Stimulated activated CD4-positive, alpha-beta T cell treated with anti-CD3 and anti-CD28 coated beads, Interleukin-12 subunit alpha, Interleukin-12 subunit beta, amount 100 ng/mL, for 48 hours (primary cell): ENCODE results near the gene ZG16.
A peak's percentile ranks its signal among the peaks of the same experiment; 100 is the strongest.
"Not testable (repeated sequence)": the region's sequence is repeated elsewhere in the genome, so short reads cannot be mapped to it uniquely, and the experiment has no call there.

Source experiments
- DNase-seq, 3 donors: peaks; one replicate each; pipeline ENCODE4 v3.0.0-alpha.2; 2020; ENCODE audit warnings: low read depth in 2 of 3, low spot score in 1 of 3

Gene ZG16

DNA sequence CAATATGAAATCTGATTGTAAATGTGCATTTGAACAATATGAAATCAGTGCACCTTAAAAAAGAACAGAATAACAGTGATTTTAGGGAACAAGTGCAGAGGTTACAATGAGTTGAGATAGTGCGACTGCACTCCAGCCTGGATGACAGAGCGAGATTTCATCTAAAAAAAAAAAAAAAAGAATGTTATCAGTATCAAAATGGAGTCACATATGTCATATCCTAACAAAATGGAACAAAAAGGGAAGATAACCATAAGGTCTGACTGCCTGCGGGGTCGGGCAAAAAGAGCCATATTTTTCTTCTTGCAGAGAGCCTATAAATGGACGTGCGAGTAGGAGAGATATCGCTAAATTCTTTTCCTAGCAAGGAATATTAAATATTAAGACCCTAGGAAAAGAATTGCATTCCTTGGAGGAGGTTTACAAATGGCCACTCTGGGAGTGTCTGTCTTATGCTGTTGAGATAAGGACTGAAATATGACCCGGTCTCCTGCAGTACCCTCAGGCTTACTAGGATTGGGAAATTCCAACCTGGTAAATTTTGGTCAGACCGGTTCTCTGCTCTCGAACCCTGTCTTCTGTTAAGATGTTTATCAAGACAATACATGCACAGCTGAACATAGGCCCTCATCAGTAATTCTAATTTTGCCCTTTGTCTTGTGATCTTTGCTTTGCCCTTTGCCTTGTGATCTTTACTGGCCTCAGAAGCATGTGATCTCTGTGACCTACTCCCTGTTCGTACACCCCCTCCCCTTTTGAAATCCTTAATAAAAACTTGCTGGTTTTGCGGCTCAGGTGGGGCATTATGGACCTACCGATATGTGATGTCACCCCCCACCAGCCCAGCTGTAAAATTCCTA, 5.3 kb downstream of the ZG16 start:
- not testable (repeated sequence) for DNase-seq

DNA sequence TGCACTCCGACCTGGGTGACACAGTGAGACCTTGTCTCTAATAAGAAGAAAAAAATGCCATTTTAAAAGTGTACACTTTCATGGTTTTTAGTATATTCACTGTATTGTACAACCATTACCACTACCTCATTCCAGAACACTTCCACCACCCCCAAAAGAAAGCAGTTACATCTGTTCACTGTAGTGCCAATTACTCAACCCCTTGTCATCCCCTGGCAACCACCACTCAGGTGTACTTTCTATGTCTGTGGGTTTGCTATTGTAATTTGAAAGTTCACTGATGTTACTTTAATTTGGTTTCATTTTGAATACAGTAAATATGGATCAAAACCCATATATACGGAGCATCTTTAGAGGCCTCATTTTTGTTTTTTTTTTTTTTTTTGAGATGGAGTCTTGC, 6.1 kb downstream of the ZG16 start:
- no peak for DNase-seq

DNA sequence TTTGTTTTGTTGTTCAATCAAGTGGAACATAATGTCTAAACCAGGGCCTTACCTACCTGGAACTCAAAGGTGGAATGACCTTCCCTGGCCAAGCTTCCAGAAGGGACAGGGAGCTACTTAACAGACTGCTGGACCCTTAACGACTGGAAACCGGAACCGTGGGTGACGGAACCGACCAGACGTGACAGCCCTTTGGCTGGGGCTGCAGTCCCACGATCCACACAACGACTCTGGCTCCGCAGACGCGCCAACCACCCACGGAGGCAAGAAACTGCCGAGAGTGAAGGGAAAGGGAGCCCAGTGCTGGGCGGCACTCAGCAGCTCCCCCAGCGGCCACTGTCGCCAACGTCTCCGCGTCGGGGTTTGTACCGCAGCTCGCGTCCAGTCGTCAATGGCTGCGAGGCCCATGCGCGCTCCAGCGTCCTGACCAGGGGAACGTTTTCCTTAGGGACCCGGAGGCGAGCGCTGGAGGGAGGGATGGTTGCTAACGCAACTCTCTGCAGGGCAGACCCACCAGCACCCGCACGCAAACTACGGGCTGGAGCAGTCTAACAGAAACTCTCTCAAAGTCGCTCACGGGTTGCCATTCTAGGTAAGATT, 6.9 kb downstream of the ZG16 start:
- DNase-seq, result peak; percentile 65 to 76 (median 75)

DNA sequence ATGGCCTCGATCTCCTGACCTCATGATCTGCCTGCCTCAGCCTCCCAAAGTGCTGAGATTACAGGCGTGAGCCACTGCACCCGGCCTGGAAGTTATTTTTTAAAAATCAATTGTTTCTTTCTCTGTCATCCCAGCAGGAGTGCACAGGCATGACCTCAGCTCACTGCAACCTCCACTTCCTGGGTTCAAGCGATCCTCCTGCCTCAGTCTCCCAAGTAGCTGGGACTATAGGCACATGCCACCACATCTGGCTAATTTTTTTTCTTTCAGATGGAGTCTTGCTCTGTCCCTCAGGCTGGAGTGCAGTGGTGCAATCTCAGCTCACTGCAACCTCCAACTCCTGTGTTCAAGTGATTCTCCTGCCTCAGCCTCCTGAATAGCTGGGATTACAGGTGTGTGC, 9.1 kb downstream of the ZG16 start:
- DNase-seq, result not testable (repeated sequence)

DNA sequence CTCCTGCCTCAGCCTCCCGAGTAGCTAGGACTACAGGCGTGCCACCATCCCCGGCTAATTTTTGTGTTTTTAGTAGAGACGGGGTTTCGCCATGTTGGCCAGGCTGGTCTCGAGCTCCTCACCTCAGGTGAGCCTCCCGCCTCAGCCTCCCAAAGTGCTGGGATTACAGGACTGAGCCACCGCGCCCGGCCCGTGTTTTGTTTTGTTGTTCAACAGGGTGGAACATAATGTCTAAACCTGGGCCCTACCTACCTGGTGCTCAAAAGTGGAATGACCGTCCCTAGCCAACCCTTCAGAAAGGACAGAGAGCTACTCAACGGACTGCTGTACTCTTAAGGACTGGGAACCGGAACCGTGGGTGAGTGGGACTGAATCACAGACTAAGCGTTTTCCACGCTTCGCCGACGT, 11.7 kb downstream of the ZG16 start:
- no peak for DNase-seq

DNA sequence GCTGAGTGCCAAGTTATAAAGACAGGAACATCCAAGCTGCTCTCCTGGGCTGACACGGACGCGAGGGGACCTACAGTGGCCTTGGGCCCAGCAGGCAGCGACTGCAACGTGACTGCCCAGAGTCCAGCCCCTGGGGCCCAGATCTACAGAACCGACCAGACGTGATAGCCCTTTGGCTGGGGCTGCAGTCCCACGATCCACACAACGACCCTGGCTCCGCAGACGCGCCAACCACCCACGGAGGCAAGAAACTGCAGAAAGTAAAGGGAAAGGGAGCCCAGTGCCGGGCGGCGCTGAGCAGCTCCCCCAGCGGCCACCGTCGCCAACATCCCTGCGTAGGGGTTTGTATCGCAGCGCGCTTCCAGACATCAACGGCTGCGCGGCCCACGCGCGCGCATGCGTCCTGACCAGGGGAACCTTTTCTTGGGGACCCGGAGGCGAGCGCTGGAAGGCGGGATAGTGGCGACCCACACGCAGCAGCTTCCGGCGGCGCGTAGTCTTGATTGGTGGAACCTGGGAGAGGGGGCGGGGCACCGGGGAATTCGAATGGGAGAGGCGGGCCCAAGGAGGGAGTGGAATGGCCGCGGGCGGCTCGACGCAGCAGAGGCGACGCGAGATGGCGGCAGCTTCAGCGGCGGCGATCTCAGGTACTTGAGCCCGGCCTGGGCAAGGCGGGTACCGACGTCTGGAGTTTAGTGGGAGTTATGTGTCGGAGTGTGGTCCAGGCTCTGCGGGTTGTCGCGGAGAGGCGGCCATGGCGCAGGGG, 12.3 kb downstream of the ZG16 start, which contains the start of gene KIF22:
Gene KIF22, plus strand, starts transcription at position 569 of the 766 bp plus-strand sequence. Its CDS starts 9 bp downstream, at position 578.
- DNase-seq, result peak; percentile 100

DNA sequence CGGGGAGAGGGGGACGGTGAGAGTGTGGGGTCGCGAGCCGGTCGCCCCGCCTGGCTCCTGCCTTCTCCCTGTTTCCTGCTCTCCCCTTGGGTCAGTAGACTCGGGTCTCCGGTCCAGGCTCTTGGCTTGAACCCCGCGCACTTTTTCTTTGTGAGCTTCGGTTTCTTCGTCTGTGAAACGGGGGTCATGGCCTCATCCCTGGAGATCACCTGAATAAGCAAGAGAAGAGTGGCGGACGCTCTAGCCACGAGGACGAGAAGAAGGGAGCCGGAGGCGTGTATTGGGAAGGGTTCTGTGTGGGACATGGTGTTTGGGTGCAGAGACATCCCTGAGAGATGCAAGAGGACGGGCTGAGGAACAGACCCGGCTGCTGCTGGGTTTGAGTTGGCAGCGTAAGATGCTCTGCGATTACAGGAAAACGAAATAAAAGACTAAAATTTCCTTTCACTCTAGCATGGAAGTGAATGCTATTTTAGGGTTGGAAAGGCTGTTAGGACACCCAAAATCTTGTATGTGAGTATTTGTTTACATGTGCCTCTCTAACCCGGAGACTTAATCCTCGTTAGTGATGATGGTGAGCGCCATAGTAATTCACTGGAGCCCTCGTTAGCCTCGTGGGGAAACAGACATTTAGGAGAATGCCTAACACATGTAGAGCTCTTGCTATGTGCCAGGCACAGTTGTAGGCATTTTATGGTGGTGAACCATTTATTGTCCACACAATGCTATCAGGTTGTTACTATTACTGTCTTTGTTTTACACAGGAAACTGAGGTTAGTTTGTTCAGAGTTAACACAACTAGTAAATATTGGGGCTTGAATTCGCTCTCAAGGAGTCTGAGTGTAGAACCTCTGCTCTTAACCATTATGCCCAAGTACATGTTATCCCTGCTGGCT, 13.1 kb downstream of the ZG16 start:
- DNase-seq, result no peak

DNA sequence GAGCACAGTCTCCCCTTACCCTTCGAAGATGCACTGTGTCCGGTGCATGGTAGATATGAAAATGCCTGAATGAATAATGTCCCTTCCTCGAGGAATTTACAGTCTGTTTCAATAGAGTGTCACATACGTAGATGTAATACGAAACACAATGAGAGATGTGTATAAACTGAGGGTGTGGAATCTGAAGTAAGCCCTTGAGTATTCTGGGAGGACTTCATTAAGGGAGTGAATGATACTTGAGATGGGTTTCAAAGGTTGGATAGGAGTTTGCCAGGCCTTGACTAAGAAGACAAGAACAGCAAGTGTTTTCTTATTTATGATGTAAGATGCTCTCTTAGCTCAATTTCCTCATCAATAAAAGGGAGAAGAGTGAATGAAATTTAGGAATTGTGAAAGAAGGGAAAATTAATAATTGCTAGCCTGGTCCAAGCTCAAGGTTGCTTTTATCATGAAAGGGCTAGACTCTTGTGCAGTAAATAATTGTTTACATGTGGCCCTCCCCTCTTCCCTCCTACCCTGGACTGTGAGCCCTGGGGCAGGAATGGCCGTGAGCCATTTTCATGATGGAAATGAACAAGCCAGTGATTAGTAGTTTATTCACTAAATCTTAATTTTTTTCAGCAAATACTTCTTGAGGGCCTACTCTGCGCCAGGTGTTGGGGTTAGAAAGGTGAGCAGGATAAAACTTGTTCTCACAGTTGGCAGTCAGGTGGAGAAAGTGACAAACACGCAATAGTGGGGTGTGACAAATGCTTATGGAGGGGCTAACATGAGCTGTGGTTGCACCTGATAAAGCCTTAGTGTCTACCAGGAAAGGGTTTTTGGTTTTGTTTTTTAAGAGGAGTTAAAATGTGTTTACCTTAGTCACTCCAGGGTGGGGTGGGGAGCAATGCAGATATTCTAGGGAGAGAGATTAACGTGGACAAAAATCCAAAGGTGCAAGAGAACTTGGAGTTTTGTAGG, 14.1 kb downstream of the ZG16 start:
- DNase-seq, result no peak

DNA sequence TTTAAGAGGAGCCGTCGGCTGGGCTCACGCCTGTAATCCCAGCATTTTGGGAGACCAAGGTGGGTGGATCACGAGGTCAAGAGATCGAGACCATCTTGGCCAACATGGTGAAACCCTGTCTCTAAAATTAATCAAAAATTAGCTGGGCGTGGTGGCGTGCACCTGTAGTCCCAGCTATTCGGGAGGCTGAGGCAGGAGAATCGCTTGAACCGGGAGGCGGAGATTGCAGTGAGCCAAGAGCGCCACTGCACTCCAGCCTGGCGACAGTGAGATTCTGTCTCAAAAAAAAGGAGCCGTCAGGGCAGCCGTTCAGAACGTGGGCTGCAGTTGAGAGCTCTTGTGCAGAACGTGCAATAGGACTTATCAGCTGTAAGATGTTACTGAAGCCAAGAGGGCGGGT, 15.1 kb downstream of the ZG16 start:
- DNase-seq, result not testable (repeated sequence)

DNA sequence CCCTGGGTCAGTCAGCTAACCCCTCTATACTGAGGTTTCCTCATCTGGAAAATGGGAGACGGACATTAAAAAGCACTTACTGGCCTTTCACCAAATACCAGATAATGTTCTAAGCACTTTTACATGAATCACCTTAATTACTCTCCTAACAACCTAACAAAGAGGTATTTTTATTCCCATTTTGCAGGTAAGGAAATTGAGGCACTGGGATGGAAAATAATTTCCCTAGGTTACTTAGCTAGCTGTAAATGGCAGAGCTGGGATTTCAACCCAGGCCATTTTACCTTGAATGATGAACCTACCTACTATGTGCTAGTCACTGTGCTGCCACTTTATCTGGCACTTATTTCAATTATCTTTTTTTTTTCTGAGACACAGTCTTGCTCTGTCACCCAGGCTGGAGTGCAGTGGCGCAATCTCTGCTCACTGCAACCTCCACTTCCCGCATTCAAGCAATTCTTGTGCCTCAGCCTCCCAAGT, 16.2 kb downstream of the ZG16 start:
- no peak for DNase-seq

DNA sequence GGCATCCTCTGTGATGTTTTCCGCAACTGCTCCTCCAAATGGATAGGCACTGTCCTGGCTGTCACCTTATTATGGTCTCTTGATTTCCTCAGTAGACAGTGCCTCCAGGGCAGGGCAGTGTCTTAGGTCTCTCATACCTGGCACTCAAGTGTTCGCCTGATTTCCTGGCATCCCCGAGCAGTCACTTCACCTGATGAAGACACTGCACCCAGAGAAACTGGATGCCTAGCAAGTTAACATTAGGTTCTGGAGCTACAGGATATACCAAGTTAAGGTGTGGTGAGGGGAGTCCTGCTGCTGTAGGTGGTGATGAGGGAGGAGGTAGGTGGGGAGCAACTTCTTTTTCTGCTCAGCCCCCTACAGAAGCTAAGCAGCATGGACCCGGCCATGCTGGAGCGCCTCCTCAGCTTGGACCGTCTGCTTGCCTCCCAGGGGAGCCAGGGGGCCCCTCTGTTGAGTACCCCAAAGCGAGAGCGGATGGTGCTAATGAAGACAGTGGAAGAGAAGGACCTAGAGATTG, 24.4 kb downstream of the ZG16 start:
- no peak for DNase-seq

DNA sequence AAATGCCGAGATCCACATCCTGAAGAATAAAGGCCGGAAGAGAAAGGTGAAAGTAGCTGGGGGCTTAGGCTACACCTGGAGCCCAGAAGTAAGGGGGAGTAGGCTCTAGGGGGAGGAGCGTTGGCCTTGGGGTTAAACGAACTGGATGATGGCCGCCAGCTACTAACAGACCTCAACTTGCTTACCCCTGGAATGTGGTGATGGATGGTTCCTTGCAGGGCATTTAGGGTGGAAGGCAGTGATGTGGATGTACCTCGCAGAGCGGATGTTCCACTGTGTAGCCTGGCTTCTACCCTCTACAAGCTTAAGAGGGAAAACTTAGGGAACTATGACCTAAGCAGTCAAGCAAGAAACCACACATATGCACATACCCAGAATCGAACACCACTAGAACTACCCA, 26.0 kb downstream of the ZG16 start:
- no peak for DNase-seq

DNA sequence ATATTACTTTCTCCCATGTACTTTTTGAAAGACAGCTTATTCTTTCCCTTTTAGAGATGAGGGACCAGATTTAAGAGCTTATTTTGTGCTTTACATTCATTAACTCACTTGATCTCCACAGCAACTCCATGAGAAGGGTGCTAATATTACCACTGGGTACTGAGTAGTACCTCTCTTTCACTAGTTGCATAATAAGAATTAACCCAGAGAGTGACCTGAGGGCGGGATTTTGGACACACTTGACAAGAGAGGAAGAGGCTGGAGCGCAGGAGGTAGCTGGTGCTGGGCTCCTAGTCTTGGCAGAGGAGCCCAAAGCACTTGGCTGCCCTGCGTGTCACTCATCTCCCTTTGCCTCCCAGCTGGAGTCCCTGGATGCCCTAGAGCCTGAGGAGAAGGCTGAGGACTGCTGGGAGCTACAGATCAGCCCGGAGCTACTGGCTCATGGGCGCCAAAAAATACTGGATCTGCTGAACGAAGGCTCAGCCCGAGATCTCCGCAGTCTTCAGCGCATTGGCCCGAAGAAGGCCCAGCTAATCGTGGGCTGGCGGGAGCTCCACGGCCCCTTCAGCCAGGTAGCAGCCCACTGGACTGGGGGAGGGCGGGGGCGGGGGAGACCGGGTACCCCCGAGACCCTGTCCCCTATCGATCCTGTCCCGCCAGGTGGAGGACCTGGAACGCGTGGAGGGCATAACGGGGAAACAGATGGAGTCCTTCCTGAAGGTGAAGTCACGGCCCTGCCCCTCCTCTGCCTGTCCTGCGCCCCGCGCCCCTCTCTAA, 26.6 kb downstream of the ZG16 start:
- no peak for DNase-seq

DNA sequence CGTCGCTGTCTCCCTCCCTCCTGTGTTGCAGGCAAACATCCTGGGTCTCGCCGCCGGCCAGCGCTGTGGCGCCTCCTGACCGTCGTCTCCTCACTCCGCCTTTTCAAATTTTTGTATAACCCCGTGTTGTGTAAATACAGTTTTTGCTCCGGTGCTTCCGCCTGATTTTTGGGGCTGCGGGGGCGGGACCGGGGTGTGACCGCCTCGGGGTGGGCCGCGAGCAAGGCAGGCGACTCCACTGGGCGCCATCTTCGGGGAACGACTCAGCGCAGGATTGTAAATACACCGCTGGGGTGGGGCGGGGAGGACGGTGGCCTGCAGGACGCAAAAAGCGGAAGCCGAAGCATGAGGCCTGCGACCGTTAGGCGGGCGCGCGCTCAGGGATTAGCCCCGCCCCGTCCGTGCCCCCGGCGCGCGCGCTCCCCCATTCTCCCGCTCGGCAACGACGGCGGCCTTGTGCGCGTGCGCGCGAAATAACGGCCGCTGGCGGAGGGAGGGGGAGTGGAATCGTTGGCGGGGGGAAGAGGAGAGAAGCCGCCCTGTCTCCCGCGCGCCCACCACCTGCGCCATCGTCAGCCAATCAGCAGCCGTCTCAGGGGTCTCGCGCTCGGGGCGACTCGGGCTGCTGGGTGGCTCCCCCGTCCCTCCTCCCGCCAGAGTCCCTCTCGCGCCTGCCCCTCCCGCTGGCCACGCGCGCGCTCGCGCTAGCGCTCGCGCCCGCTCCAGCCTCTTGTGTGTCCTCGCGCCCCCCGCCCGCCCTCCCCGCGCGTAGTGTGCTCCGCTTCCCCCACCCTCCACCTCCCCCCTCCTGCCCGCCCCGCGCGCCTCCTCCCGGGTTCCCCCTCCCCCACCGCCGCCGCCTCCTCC, 27.4 kb downstream of the ZG16 start:
- DNase-seq, result peak; percentile 93 to 95 (median 95)

DNA sequence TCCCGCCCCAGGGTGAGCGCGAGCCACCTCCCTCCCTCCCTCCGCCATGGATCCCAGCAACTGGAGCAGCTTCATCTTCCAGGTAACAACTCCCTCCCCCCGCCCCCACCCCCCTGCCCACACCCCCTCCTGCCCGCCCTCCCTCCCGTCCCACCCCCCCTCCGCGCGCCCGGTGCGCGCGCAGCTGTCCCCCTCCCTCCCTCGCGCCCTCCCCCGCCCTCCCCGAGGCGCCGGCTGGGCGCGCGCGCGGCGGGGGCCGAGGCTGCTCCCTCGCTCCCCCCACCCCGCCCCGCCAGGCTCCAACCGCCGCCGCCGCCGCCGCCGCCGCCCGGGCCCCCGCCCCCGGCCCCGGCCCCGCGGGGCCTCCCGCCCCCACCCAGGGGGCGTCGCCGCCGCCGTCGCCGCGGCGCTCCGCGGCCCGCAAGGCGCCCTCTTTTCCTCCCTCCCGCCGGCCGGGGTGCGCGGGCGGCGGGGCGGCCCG, 28.1 kb downstream of the ZG16 start, which contains the start of gene MAZ:
Gene MAZ, plus strand, starts transcription at position 431 of the 481 bp plus-strand sequence. CDS start 173 bp downstream, outside the sequence.
- no peak for DNase-seq

DNA sequence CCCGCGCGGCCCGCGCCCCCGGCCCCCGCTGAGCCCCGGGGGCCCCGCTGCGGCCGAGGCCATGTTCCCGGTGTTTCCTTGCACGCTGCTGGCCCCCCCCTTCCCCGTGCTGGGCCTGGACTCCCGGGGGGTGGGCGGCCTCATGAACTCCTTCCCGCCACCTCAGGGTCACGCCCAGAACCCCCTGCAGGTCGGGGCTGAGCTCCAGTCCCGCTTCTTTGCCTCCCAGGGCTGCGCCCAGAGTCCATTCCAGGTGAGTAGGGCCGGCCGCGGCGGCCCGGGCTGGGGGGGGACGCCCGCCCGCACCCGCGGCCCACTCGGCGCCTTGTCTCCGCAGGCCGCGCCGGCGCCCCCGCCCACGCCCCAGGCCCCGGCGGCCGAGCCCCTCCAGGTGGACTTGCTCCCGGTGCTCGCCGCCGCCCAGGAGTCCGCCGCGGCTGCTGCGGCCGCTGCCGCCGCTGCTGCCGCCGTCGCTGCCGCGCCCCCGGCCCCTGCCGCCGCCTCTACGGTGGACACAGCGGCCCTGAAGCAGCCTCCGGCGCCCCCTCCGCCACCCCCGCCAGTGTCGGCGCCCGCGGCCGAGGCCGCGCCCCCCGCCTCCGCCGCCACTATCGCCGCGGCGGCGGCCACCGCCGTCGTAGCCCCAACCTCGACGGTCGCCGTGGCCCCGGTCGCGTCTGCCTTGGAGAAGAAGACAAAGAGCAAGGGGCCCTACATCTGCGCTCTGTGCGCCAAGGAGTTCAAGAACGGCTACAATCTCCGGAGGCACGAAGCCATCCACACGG, 28.8 kb downstream of the ZG16 start:
- DNase-seq, result peak in 1 of 3 donors; percentile 58
